ENCODE measurements around the gene PIGN.
"Not testable (repeated sequence)": the region's sequence is repeated elsewhere in the genome, so short reads cannot be mapped to it uniquely, and the experiment has no call there.

PIGN gene

DNA sequence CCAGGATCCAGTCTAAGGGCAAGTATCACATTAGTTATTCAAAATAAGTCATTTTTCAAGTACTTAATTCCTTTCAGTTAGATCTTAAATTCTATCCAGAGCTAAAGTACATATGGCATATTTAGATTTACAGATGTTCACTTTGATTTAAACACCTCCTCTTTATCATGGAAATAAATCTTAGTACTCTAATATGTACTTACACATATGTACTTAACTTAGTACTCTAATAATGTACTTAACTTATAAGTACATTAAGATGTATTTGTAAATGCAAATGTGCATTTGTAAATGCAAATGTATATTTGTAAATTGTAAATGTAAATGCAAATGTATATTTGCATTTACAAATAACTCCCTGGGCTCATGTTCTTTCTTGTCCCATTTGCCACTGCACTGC is 14.6 kb downstream of the PIGN start:
- Histone ChIP-seq H3K27ac (no peak overlapping the region), H3K9me3 (ENCODE audit: low read depth, low read length) (no peaks in the 10 kb centered on the region), H3K9ac (ENCODE audit: insufficient read length) (no peak overlapping the region), H3K4me3 (no peak overlapping the region), H3K36me3 (ENCODE audit: insufficient read depth, low read length) (no peaks in the 10 kb centered on the region)
- TF ChIP-seq POLR2AphosphoS5 (IDR thresholded peaks at IDR 0.05; ENCODE audit: borderline replicate concordance, low read depth, low read length) (no peak), FOXP2 (optimal IDR thresholded peaks at IDR 0.05; ENCODE audit: control extremely low read depth, extremely low read length, insufficient read depth) (no peak), EZH2 (IDR thresholded peaks at IDR 0.05) (no peak)
- no peak for DNase-seq (ENCODE audit: low read depth, low spot score)

DNA sequence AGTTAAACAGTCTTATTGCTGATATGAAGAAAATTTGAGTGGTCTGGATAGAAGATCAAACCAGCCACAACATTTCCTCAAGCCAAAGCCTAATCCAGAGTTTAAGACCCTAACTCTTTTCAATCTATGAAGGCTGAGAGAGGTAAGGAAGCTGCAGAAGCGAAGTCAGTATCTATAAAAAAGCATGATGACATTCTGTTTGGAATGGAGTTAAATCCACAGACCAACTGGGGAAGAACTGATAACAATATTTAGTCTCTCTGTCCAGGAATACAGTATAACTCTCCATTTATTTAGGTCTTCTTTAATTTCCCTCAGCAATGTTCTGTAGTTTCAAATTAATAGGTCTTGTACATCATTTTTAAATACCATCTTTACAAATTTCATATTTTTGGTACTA is 16.0 kb downstream of the PIGN start:
- Histone ChIP-seq H3K9me3 (ENCODE audit: low read depth, low read length) (no peaks in the 10 kb centered on the region), H3K36me3 (ENCODE audit: insufficient read depth, low read length) (no peaks in the 10 kb centered on the region), H3K27ac (no peak overlapping the region), H3K9ac (ENCODE audit: insufficient read length) (no peak overlapping the region), H3K4me3 (no peak overlapping the region)
- DNase-seq (ENCODE audit: low read depth, low spot score), result no peak
- TF ChIP-seq EZH2 (IDR thresholded peaks at IDR 0.05) (no peak), POLR2AphosphoS5 (IDR thresholded peaks at IDR 0.05; ENCODE audit: borderline replicate concordance, low read depth, low read length) (no peak), FOXP2 (optimal IDR thresholded peaks at IDR 0.05; ENCODE audit: control extremely low read depth, extremely low read length, insufficient read depth) (no peak)

DNA sequence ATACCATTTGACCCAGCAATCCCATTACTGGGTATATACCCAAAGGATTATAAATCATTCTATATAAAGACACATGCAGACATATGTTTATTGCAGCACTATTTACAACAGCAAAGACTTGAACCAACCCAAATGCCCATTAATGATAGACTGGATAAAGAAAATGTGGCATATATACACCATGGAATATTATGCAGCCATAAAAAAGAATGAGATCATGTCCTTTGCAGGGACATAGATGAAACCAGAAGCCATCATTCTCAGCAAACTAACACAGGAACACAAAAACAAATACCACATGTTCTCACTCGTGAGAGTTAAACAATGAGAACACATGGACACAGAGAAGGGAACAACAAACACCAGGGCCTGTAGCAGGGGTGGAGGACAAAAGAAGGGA is 20.3 kb downstream of the PIGN start:
- DNase-seq (ENCODE audit: low read depth, low spot score), result not testable (repeated sequence)

GRCh38 chr18:62165583-62165982 is 21.3 kb downstream of the PIGN start:
- H3K9ac ChIP-seq (ENCODE audit: insufficient read length), result no peak overlapping the region
- no peaks in the 10 kb centered on the region for H3K36me3 ChIP-seq (ENCODE audit: insufficient read depth, low read length)
- no peaks in the 10 kb centered on the region for H3K9me3 ChIP-seq (ENCODE audit: low read depth, low read length)
- DNase-seq (ENCODE audit: low read depth, low spot score), result no peak
- no peak overlapping the region for H3K27ac ChIP-seq
- no peak overlapping the region for H3K4me3 ChIP-seq
- TF ChIP-seq FOXP2 (optimal IDR thresholded peaks at IDR 0.05; ENCODE audit: control extremely low read depth, extremely low read length, insufficient read depth) (no peak), EZH2 (IDR thresholded peaks at IDR 0.05) (no peak), POLR2AphosphoS5 (IDR thresholded peaks at IDR 0.05; ENCODE audit: borderline replicate concordance, low read depth, low read length) (no peak)

More for the DNA sequence above, 20.3 kb downstream of the PIGN start:
- H3K4me3 ChIP-seq; H3K27ac ChIP-seq; H3K9me3 ChIP-seq (ENCODE audit: low read depth, low read length); H3K36me3 ChIP-seq (ENCODE audit: insufficient read depth, low read length); H3K9ac ChIP-seq (ENCODE audit: insufficient read length): not testable (repeated sequence)

DNA sequence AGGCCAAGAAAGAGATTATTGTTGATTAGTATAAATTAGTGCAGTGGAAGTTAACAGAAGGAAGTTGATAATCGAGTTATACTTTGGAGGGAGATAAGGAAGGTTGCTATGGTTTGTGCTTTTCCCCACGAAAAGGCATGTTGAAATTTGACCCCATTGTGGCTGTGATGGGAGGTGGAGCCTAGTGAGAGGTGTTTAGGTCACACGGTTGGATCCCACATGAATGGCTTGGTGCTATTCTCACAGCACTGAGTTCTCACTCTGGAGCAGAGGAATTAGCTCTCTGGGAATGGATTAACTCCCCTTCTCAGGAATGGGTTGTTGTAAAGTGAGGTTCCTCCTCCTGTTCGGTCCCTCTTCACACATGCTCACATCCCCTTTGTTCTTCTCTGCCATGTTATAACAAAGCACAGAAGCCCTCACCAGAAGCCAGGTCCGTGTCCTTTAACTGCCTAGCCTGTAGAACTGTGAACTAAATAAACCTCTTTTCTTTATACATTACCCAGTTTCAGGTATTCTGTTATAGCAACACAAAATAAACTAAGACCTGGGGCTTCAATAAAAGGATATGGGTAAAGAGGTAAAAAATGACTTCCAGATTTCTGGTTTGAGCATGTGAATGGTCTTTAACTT is 21.9 kb downstream of the PIGN start:
- H3K9ac ChIP-seq (ENCODE audit: insufficient read length), result no peak overlapping the region
- no peaks in the 10 kb centered on the region for H3K36me3 ChIP-seq (ENCODE audit: insufficient read depth, low read length)
- no peak for DNase-seq (ENCODE audit: low read depth, low spot score)
- no peak overlapping the region for H3K4me3 ChIP-seq
- no peaks in the 10 kb centered on the region for H3K9me3 ChIP-seq (ENCODE audit: low read depth, low read length)
- no peak for TF ChIP-seq EZH2 (IDR thresholded peaks at IDR 0.05)
- TF ChIP-seq POLR2AphosphoS5 (IDR thresholded peaks at IDR 0.05; ENCODE audit: borderline replicate concordance, low read depth, low read length), result no peak
- TF ChIP-seq FOXP2 (optimal IDR thresholded peaks at IDR 0.05; ENCODE audit: control extremely low read depth, extremely low read length, insufficient read depth), result no peak
- no peak overlapping the region for H3K27ac ChIP-seq

- Histone ChIP-seq H3K27ac (no peak overlapping the region), H3K9me3 (ENCODE audit: low read depth, low read length) (no peaks in the 10 kb centered on the region), H3K4me3 (no peak overlapping the region), H3K9ac (ENCODE audit: insufficient read length) (no peak overlapping the region), H3K36me3 (ENCODE audit: insufficient read depth, low read length) (no peaks in the 10 kb centered on the region)
- TF ChIP-seq POLR2AphosphoS5 (IDR thresholded peaks at IDR 0.05; ENCODE audit: borderline replicate concordance, low read depth, low read length) (no peak), EZH2 (IDR thresholded peaks at IDR 0.05) (no peak), FOXP2 (optimal IDR thresholded peaks at IDR 0.05; ENCODE audit: control extremely low read depth, extremely low read length, insufficient read depth) (no peak)
- DNase-seq (ENCODE audit: low read depth, low spot score), result no peak
Measured at GRCh38 chr18:62164310-62164709, 22.5 kb downstream of the PIGN start.

- Histone ChIP-seq H3K9ac (ENCODE audit: insufficient read length) (no peak overlapping the region), H3K36me3 (ENCODE audit: insufficient read depth, low read length) (no peaks in the 10 kb centered on the region), H3K9me3 (ENCODE audit: low read depth, low read length) (no peaks in the 10 kb centered on the region), H3K4me3 (no peak overlapping the region), H3K27ac (no peak overlapping the region)
- no peak for TF ChIP-seq EZH2 (IDR thresholded peaks at IDR 0.05)
- TF ChIP-seq POLR2AphosphoS5 (IDR thresholded peaks at IDR 0.05; ENCODE audit: borderline replicate concordance, low read depth, low read length), result no peak
- TF ChIP-seq FOXP2 (optimal IDR thresholded peaks at IDR 0.05; ENCODE audit: control extremely low read depth, extremely low read length, insufficient read depth), result no peak
- no peak for DNase-seq (ENCODE audit: low read depth, low spot score)
Measured at GRCh38 chr18:62157843-62158242, 29.0 kb downstream of the PIGN start.

- no peak for TF ChIP-seq FOXP2 (optimal IDR thresholded peaks at IDR 0.05; ENCODE audit: control extremely low read depth, extremely low read length, insufficient read depth)
- DNase-seq (ENCODE audit: low read depth, low spot score), result no peak
- Histone ChIP-seq H3K9ac (ENCODE audit: insufficient read length) (no peak overlapping the region), H3K27ac (no peak overlapping the region), H3K36me3 (ENCODE audit: insufficient read depth, low read length) (no peaks in the 10 kb centered on the region), H3K4me3 (no peak overlapping the region), H3K9me3 (ENCODE audit: low read depth, low read length) (no peaks in the 10 kb centered on the region)
Measured at GRCh38 chr18:62152844-62153243, 34.0 kb downstream of the PIGN start.

GRCh38 chr18:62151068-62151771 is 35.6 kb downstream of the PIGN start:
- no peak for DNase-seq (ENCODE audit: low read depth, low spot score)
- H3K4me3 ChIP-seq, result no peak overlapping the region
- H3K27ac ChIP-seq, result no peak overlapping the region
- no peak for TF ChIP-seq EZH2 (IDR thresholded peaks at IDR 0.05)
- TF ChIP-seq FOXP2 (optimal IDR thresholded peaks at IDR 0.05; ENCODE audit: control extremely low read depth, extremely low read length, insufficient read depth), result no peak
- no peak for TF ChIP-seq POLR2AphosphoS5 (IDR thresholded peaks at IDR 0.05; ENCODE audit: borderline replicate concordance, low read depth, low read length)
- H3K9ac ChIP-seq (ENCODE audit: insufficient read length), result no peak overlapping the region
- H3K36me3 ChIP-seq (ENCODE audit: insufficient read depth, low read length), result no peaks in the 10 kb centered on the region
- H3K9me3 ChIP-seq (ENCODE audit: low read depth, low read length), result no peaks in the 10 kb centered on the region
